Ishikawa (cell line): ENCODE results near the gene SRPK2.

Experiments
- CREB1 ChIP-seq: IDR thresholded peaks from 2 replicates; pipeline ENCODE4 v1.6.1; 2012; ENCODE audit warnings: low read depth
- EGR1 ChIP-seq: IDR thresholded peaks from 2 replicates; pipeline ENCODE4 v1.6.1; 2012
- EP300 ChIP-seq: IDR thresholded peaks from 2 replicates; pipeline ENCODE4 v1.6.1; 2012; ENCODE audit warnings: borderline replicate concordance
- FOXM1 ChIP-seq: IDR thresholded peaks from 2 replicates; pipeline ENCODE4 v1.6.1; 2012; ENCODE audit warnings: low read depth, borderline replicate concordance
- RAD21 ChIP-seq: IDR thresholded peaks from 2 replicates; pipeline ENCODE4 v1.6.1; 2012; ENCODE audit warnings: low read depth
- TAF1 ChIP-seq: IDR thresholded peaks from 2 replicates; pipeline ENCODE4 v1.6.1; 2012; ENCODE audit warnings: low read depth, mild to moderate bottlenecking

DNA sequence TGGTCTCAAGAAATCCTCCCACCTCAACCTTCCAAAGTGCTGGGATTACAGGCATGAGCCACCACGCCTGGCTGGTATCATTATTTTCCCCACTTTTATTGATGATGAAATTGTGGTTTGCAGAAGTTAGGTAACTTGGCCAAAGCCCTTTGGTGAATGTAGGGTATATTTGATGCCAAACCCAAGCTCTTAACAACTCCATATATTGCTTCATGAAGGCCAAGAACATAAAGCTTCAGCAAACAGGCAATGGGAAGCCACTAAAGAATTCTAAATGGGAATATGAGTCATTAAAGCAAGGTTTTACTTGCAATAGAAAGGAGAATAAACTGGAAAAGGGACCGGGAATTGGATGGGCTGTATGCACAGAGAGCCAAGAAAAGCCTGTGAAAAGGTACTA lies 232.0 kb downstream of the SRPK2 start:
- TF ChIP-seq RAD21 (no peak), EP300 (no peak), FOXM1 (no peak), CREB1 (no peak), EGR1 (no peak), TAF1 (no peak)
